Smooth muscle cell (in vitro differentiated cells): ENCODE data around the gene GJB5. TPM values are rescaled to one million over a fixed set of nuclear protein-coding genes. Genes with fewer than 3 reads are reported as not detected.
"Not testable (repeated sequence)": the region's sequence is repeated elsewhere in the genome, so short reads cannot be mapped to it uniquely, and the experiment has no call there.

ENCODE experiments used
- DNase-seq: peaks from one replicate; lab custom pipeline; 2025; ENCODE audit not compliant: unreplicated experiment; lab: John Stamatoyannopoulos, UW
- H2AFZ ChIP-seq: fragments of 200-600 bp; sonication (generic); 2 replicates; pipeline ENCODE4 v1.6.0; 2016; ENCODE audit warnings: antibody characterized with exemption, low read depth, mild to moderate bottlenecking
- H3F3A ChIP-seq: fragments of 200-600 bp; sonication (generic); 2 replicates; pipeline ENCODE4 v1.6.0; 2017; ENCODE audit warnings: antibody characterized with exemption, low read depth
- H3K27ac ChIP-seq: fragments of 200-600 bp; sonication (generic); 2 replicates; pipeline ENCODE4 v1.5.1; 2016; ENCODE audit warnings: low read depth, mild to moderate bottlenecking
- H3K27me3 ChIP-seq: fragments of 200-600 bp; sonication (generic); 2 replicates; pipeline ENCODE4 v1.6.1; 2016; ENCODE audit warnings: low read depth, mild to moderate bottlenecking
- H3K36me3 ChIP-seq: fragments of 200-600 bp; sonication (generic); 2 replicates; pipeline ENCODE4 v1.5.1; 2016; ENCODE audit warnings: low read depth
- H3K4me1 ChIP-seq: fragments of 200-600 bp; sonication (generic); 2 replicates; pipeline ENCODE4 v1.5.1; 2016; ENCODE audit warnings: low read depth
- H3K4me2 ChIP-seq: fragments of 200-600 bp; sonication (generic); 2 replicates; pipeline ENCODE4 v1.6.0; 2016; ENCODE audit warnings: mild to moderate bottlenecking
- H3K4me3 ChIP-seq: fragments of 200-600 bp; sonication (generic); 2 replicates; pipeline ENCODE4 v1.5.1; 2016; ENCODE audit warnings: mild to moderate bottlenecking
- H3K79me2 ChIP-seq: fragments of 200-600 bp; sonication (generic); 2 replicates; pipeline ENCODE4 v1.6.0; 2016; ENCODE audit warnings: low read depth, mild to moderate bottlenecking
- H3K9ac ChIP-seq: fragments of 200-600 bp; sonication (generic); 2 replicates; pipeline ENCODE4 v1.6.0; 2016; ENCODE audit warnings: low read depth
- H3K9me3 ChIP-seq: fragments of 200-600 bp; sonication (generic); replicated peaks from 2 replicates; pipeline ENCODE4 v1.5.1; 2016; ENCODE audit warnings: low read depth
- H4K20me1 ChIP-seq: fragments of 200-600 bp; sonication (generic); 2 replicates; pipeline ENCODE4 v1.6.0; 2016; ENCODE audit warnings: low read depth
- CTCF ChIP-seq: fragments of 200-600 bp; sonication (generic); IDR thresholded peaks from 2 replicates; pipeline ENCODE4 v1.5.1; 2017; ENCODE audit warnings: borderline replicate concordance, mild to moderate bottlenecking, antibody characterized with exemption; ENCODE audit not compliant: insufficient read depth, poor library complexity, severe bottlenecking
- WGBS: methylation state at CpG from one replicate; pipeline ENCODE4 v1.1.7; 2016; ENCODE audit warnings: low lambda C conversion rate; 5-methylcytosine and 5-hydroxymethylcytosine counted together
- polyA plus RNA-seq: library from polyadenylated mRNA; unstranded; fragments of >200 nt; fragmentation: Nextera tagmentation; extraction: Ambion mirVana; gene quantifications from 2 replicates; pipeline ENCODE4 v1.2.1, GENCODE V29; 2016
- total RNA-seq: library from RNA; depleted of rRNA; stranded (reverse); fragments of >200 nt; gene quantifications from 2 replicates; pipeline ENCODE4 v1.2.3, GENCODE V29; 2014

Gene GJB5
- total and polyA plus RNA-seq, 2 experiments from 2014 or later, result 2.5 to 8.8 TPM

GRCh38 chr1:34736692-34737091 lies 18.2 kb upstream of the GJB5 start:
- Histone ChIP-seq H3K9ac (no peak overlapping the region), H3K36me3 (no peaks in the 10 kb centered on the region)
- WGBS, result 97% methylated on average over 10 of the region's 10 CpGs

GRCh38 chr1:34737236-34737635 lies 17.6 kb upstream of the GJB5 start:
- H3K79me2 ChIP-seq, H3K9ac ChIP-seq, DNase-seq, H3K27ac ChIP-seq, H3K4me1 ChIP-seq, H2AFZ ChIP-seq, H3K36me3 ChIP-seq, H3K27me3 ChIP-seq, H4K20me1 ChIP-seq, H3F3A ChIP-seq, H3K4me3 ChIP-seq, H3K9me3 ChIP-seq, H3K4me2 ChIP-seq: not testable (repeated sequence)
- 90% methylated on average over 12 of the region's 12 CpGs for WGBS

More at GRCh38 chr1:34736692-34737091, 18.2 kb upstream of the GJB5 start:
- H3K27ac ChIP-seq, result no peak overlapping the region
- H3K4me1 ChIP-seq, result peaks cover 3% of the 10 kb centered on the region
- H3K9me3 ChIP-seq, result no peaks in the 10 kb centered on the region
- no peak overlapping the region for H3K4me3 ChIP-seq
- DNase-seq, result no peak
- no peak overlapping the region for H2AFZ ChIP-seq
- H4K20me1 ChIP-seq, result no peaks in the 10 kb centered on the region
- H3K4me2 ChIP-seq, result no peak overlapping the region
- no peaks in the 10 kb centered on the region for H3F3A ChIP-seq
- H3K79me2 ChIP-seq, result no peaks in the 10 kb centered on the region
- H3K27me3 ChIP-seq, result peaks cover 4% of the 10 kb centered on the region
- no peak for TF ChIP-seq CTCF

GRCh38 chr1:34739613-34740012 lies 15.2 kb upstream of the GJB5 start:
- no peaks in the 10 kb centered on the region for H3F3A ChIP-seq
- H3K9me3 ChIP-seq, result no peaks in the 10 kb centered on the region
- H3K27ac ChIP-seq, result no peak overlapping the region
- WGBS, result 64% methylated on average over 3 of the region's 3 CpGs
- H3K4me1 ChIP-seq, result peaks cover 3% of the 10 kb centered on the region
- H4K20me1 ChIP-seq, result no peaks in the 10 kb centered on the region
- no peaks in the 10 kb centered on the region for H3K36me3 ChIP-seq
- TF ChIP-seq CTCF, result no peak
- no peak overlapping the region for H3K4me2 ChIP-seq
- H3K9ac ChIP-seq, result no peak overlapping the region
- H2AFZ ChIP-seq, result no peak overlapping the region
- H3K79me2 ChIP-seq, result no peaks in the 10 kb centered on the region
- H3K27me3 ChIP-seq, result peaks cover 1% of the 10 kb centered on the region
- no peak for DNase-seq
- no peak overlapping the region for H3K4me3 ChIP-seq

- no peak for DNase-seq
- no peak overlapping the region for H3K27ac ChIP-seq
- H3K9ac ChIP-seq, result no peak overlapping the region
- no peaks in the 10 kb centered on the region for H3K79me2 ChIP-seq
- TF ChIP-seq CTCF, result no peak
- 61% methylated on average over 18 of the region's 18 CpGs for WGBS
- no peak overlapping the region for H3K4me3 ChIP-seq
- H3K4me1 ChIP-seq, result peaks cover 3% of the 10 kb centered on the region
- no peaks in the 10 kb centered on the region for H3K27me3 ChIP-seq
- H4K20me1 ChIP-seq, result no peaks in the 10 kb centered on the region
- H3F3A ChIP-seq, result no peaks in the 10 kb centered on the region
- H3K9me3 ChIP-seq, result no peaks in the 10 kb centered on the region
- H3K4me2 ChIP-seq, result no peak overlapping the region
- H3K36me3 ChIP-seq, result no peaks in the 10 kb centered on the region
- H2AFZ ChIP-seq, result no peak overlapping the region
Observed at GRCh38 chr1:34740161-34740868, 14.5 kb upstream of the GJB5 start.
